HG03095 (cell line): ENCODE results near the gene PDIA3.
"Not testable (repeated sequence)": the region's sequence is repeated elsewhere in the genome, so short reads cannot be mapped to it uniquely, and the experiment has no call there.

Source experiments
- ATAC-seq: cut with Tn5 transposase; IDR thresholded peaks from one replicate; pipeline ENCODE4 v1.9.1; 2021; ENCODE audit warnings: moderate library complexity; ENCODE audit not compliant: unreplicated experiment

The PDIA3 gene

DNA sequence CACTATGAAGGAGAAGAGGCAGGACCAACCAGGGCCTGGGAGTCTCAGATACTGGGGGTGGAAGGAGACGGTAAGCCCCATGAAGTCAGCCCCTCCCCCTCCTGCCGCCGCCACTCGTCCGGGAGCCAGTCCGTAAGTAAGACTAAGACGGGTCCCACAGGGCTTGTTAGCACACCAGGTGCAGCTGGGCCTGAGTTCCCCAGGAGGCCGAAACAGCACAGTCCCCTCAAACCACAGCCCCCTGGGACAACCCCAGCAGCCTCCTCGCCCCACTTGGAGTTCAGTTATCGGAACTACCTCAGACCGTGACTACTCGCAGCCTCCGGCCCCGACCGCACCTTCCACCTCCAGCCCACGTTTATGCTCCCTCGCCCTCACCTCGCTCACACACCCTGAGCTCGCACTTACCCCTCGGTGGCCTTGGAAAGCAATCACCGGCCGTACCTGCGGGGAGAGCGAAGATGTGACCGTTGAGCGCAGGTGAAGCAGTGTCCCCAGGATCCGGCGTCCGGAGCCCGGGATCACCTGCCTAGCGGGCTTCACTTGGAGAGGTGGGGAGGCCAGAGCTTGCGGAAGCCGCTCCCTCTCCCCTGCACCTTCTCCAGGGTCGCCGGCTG lies 30.0 kb downstream of the PDIA3 start:
- peak; percentile 71 for ATAC-seq

DNA sequence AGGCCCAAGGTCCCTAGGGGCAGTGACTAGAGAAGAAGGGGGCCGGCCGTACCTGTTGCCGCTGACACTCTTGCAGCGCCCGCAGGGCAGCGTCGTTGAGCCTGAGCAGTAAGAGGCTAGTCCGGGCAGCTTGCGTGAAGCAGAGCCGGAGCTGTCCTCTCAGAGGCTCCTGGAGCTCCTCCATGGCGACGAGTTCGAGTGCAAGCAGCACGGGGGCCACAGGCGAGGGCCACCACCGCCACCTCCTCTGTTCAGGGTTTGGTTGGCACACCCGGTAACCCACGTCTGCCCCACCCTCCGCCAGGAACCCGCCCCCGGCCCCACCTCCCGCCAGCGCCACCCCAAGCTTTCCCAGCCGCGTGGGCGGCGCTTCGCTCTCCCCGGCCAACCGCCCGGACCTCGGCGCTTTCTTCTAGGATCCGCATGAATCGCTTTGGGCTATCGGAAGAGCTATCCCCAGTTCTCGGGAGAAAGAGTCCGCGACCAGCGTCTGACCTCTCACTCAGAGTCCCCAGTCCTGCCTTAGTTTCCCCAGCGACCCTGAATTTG lies 30.6 kb downstream of the PDIA3 start, which contains the start of gene ELL3:
ELL3 (minus strand) TSS at position 249 of the 549 bp plus-strand sequence; CDS start at position 184, 65 bp downstream.
- ATAC-seq, result peak; percentile 23

DNA sequence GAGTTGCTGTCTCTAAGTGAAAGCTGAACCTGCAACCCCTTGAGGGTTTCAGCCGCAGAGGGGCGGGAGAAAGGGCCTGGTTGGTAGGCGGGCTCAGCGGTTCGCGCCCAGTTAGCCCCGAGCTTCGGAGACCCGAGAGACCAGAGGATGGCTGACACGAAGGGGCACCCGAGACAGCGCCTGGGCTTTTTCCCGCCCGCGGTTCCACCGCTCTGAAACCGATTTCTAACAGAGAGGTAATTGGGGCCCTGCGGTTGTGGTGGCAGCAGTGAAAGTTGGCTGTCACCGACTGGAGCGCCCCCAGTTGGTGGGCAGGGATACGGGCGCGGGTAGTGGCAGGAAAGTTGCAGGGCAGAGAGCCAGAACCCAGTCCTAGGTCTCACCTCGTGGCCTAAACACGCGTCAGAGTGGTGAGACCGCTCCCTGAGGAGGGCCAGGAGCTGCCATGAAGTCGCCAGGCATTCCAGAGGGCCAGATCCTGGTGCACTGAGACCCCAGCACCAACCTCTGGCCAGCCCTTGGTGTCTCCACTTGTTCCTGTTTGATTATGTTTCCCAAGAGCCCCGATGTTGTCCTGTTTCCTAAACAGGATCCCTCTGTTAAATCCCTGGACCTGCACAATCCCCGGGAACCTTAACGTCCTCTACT lies 31.2 kb downstream of the PDIA3 start:
- peak; percentile 41 for ATAC-seq

DNA sequence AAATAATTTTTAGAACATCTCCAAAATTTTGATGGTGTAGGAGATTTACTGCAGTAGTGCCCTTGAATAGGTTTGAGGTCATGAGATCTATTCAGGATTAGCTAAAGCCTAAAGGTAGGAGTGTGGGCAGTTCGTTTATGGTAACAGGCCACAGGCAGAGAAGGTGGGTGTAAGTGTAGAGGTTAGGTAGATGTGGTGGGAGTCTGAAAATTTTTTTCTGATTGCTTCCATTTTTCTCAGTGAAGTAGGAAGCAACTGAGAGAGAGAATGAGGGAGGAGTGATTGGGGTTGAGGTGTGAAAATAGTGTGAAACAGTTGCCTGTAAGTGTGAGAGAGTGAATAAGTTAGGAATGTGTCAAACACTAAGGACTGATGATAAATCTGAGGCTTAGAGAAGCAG lies 32.8 kb downstream of the PDIA3 start:
- ATAC-seq, result no peak

DNA sequence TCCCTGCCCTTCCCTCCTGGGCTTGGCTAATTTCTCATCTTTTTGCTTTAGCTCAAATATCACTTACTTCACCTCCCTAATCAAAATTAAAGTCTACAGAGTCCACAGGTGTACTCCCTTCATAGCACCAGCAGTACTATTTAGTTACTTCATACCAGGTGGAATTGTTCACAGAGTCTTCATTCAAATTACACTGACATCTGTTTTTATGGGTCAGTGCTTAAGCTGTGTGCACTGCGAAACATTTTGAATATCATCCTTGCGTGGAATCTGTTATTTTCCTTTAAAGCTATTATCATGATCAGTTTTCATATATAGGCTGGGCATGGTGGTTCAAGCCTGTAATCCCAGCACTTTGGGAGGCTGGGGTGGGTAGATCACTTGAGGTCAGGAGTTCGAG lies 43.2 kb downstream of the PDIA3 start:
- ATAC-seq, result no peak

DNA sequence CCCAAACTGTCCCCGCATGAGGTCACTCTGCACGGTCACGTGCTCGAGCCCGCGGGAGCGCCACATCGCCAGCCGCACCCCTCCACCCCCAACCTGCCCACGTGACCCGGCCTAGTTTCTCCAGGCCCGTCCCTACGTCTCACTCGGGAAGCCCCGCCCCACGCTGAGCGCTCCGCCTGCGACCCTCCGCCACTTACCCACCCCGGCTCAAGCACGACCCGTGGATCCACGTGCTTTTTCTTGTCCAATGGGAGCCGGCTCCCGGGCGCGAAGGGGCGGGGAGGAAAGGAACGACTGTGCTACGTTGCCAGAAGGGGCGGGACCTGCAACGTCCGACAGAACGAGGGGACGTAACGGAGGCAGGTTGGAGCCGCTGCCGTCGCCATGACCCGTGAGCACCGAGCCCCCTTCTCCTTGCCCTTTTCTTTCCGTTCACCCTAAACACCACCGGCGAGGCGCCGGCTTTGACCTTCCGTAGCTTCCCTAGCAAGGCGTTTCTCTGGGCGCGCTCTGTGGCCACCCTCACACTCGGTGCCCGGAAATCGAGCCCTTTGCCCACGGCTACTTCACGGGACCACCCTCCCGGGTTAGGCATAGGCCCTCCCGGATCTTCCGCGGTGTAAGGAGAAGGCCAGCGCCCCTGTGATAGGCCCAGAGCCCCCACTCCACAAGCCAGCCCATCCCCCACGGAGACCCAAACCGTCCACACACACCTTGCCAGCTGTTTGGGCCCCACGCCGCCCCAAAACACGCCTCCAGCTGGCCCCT lies 45.9 kb downstream of the PDIA3 start, which contains the start of gene SERF2:
SERF2 (plus strand) TSS at position 328 of the 768 bp plus-strand sequence; CDS start at position 385, 57 bp downstream.
- ATAC-seq, result peak; percentile 71

DNA sequence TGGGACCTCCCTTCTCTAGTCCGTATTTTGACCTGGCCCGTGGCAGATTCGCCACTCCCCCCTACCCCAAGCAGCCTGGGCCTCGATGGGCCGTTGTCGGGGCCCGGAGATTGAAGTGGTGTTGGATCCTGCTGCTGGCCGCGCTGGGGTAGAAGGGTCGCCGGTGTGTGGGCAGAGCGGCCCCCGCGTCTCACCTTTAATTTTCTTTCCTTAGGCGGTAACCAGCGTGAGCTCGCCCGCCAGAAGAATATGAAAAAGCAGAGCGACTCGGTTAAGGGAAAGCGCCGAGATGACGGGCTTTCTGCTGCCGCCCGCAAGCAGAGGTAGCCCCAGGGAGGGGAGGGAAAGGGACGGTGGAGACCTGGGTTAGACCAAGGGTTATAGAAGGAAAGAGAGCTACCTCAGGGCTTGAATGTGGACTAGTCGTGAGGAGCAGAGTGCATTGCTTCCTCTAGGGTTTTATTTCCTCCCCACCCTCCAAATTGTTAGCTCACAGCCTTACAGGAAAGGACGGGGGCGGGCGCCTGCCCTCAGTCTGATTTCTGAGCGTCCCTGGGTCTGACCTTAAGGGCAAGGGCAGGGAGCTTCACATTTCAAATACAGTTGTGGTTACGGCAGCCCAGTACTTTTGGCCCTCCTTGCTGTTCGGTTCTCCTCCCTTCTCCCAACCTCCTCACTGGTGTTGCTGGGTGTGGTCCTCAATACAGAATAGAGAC lies 46.7 kb downstream of the PDIA3 start:
- ATAC-seq, result no peak

DNA sequence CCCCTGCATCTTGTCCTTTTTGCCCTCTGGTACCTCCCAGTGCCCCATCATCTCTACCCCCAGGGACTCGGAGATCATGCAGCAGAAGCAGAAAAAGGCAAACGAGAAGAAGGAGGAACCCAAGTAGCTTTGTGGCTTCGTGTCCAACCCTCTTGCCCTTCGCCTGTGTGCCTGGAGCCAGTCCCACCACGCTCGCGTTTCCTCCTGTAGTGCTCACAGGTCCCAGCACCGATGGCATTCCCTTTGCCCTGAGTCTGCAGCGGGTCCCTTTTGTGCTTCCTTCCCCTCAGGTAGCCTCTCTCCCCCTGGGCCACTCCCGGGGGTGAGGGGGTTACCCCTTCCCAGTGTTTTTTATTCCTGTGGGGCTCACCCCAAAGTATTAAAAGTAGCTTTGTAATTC lies 47.4 kb downstream of the PDIA3 start:
- ATAC-seq, result no peak

DNA sequence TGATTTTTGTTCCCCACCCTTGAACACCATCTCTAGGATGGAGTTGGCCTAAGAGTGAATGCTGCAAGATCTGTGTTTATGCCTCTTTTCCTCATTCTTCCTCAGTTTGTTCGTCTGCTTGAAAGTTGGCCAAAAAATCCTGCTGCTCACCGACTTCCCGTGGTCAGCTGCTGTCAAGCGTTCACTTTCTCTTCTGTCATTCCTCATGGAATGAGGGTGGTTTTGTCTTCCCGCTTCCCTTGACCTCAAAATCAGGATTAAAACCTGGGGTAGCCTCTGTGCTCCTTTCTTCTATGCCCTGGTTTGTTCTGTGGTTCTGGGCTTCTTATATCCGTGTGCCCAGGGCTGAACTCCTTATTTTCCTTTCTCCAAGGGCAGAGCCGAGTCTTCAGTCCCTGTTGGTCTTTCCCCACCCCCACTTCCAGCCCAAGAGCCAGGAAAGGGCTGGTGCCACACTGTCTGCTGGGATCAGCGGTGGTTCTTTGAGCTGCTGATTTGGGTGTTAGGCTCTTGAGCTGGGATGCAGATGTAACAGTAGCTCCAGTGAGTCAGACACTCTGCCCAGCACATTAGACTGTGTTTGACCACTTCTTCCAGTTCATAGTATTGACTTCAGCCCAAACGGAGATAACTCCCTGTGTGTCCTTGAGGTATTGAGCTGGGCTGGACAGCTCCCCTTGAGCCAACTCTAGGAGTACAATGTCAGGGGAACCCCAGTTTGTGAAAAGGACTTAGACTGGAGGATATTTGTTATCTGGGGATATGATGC lies 48.2 kb downstream of the PDIA3 start:
- ATAC-seq, result no peak

DNA sequence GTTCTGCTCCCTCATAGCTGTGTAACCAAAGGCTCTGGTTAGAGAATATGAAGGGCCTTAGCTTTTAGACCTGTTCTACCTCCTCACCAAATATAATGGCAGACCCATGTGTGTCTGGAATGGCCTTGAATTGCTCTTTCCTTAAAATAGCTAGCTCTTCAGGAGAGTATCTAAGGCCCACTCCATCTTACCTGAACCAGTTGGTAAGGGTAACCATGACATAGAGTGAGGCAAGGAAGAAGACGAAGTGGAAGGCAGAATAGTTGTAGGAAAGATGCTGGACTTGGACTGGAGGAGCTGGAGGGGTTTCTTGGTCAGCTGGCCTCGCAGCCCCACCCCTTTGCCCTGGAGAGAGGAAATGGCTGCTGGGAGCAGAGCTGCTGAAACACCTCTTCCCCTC lies 49.0 kb downstream of the PDIA3 start:
- ATAC-seq, result no peak

DNA sequence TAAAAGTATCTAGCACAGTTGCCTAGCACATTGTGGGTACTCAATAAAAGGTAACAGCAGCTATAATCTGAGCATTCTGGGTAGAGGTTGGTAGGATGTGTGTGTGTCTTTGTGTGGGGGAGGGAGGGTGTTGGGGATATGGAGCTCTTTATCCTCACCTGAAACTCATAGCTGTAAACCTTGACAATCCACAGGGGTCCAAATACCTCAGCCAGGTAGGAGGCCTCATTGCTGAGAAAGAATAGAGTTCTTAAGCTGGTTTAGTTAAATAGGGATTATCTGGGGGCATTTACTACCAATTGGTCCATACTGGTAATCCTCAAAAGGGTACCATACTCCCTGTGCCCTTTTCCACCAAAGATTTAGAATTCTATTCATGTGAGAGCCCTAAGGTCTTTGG lies 49.8 kb downstream of the PDIA3 start:
- ATAC-seq, result no peak

DNA sequence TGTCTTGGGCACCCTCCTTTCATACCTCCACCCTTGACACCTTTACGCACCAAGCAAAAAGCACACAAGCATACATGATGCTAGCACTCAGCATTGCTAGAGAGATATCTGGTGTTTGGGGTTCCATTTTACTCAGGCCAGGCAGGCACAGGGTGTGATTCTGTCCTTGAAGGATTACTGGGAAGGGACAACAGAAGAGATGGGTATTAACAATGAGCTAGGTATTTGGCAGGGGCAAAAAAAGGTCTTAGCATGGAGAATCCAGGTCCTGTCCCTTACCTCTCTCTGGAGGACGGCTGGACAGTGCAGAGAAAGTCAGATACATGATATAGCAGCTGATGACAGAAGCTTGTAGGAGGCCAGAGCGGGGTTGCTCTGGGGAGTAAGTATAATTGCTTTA lies 50.3 kb downstream of the PDIA3 start:
- ATAC-seq, result no peak

DNA sequence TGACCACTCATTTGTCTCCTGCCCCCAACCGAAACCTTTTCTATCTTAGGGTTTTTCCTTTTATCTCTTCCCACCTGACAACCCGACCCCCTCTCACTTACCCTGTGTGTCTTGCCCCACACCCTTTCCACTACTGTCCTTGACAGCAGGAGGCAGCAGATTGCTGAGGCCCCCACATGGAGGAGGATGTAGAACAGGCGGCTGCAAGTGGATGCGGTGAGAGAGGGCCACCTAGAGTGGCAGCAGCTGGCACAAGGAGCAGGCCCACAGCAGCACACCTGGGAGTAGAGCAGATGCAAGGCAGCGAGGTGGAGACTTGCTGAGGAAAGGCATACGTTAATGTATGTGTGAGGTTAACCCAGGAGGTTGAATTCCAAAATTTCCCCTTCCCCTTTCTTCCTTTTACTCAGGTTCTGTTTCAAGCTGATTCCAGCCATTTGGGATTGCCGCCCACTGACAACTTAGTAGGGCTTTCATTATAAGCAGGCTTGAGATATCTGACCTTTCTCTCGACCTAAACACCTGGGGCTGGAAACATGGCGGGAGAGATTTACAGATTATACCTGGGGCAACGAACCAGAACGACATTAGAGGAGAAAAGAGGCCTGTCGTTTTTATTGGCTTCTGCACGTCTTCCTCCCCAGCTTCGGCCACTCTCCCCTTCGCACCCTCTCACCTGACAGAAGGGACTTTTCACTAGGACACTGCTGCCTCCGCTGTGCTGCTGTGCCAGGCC lies 53.1 kb downstream of the PDIA3 start:
- ATAC-seq, result no peak

DNA sequence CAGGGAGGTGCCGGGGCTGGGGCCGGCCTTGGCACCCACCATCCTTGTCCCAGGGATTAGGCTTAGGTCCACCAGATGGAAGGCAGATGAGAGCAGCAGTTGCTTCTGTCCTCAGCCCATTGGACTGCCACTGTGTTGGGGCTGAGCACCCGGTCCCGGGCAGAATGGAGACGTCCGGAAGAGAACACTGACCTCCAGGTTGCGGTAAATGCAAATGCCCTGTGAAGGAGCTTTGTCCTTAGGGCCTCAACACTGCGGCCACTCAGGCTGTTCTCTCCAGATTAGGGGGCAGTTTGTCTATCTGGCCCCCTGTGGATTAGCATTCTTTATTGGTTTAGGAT lies 53.7 kb downstream of the PDIA3 start, which contains the start of gene SERINC4:
SERINC4 (minus strand) TSS at position 276 of the 341 bp plus-strand sequence; CDS start at position 42, 234 bp downstream.
- ATAC-seq, result no peak

DNA sequence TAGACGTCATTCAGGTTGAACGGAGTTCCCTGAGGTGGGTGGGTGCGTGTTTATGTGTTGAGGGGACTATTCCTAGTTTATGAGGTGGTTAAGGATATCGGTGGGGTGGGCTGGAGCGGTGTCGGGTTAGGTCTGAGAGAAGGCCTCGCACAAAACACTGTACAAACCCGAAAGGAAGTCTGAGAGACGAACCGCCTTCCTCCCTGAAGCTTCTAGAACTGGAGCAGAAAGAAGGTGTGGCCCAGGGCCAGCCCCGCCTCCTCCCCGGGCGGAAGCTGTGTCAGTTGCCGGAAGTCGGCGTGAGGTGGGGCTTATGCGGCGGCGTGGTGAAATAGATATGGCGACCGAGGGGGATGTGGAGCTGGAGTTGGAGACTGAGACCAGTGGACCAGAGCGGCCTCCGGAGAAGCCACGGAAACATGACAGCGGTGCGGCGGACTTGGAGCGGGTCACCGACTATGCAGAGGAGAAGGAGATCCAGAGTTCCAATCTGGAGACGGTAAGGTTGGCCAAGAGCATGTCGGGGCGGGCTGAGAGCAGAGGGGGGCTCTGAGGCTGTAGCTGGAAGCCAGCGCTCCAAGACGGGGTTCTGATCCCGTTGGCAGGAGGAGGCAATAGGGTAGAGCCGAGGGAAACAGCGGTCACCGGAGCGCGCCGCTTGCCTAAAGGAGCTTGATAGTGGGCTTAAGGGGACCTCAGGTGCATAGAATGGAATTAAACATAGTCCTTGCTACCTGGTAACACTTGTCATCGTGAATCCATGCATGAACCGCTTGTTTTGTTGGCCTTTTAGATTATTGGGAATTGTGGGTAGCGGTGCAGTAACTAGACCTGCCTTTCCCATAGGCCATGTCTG lies 54.3 kb downstream of the PDIA3 start, which contains the start of gene HYPK:
HYPK (plus strand) TSS at position 314 of the 856 bp plus-strand sequence; CDS start at position 338, 24 bp downstream.
- peak; percentile 74 for ATAC-seq

DNA sequence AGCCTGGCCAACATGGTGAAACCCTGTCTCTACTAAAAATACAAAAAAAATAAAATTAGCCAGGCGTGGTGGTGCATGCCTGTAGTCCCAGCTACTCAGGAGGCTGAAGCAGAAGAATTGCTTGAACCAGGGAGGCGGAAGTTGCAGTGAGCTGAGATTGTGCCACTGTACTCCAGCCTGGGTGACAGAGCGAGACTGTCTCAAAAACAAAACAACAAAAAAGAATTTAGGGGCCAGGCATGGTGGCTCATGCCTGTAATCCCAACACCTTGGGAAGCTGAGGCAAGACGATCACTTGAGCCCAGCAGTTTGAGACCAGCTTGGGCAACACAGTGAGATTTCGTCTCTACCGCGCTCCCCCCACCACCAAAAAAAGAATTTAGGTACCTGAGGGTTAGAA lies 56.4 kb downstream of the PDIA3 start:
- not testable (repeated sequence) for ATAC-seq

DNA sequence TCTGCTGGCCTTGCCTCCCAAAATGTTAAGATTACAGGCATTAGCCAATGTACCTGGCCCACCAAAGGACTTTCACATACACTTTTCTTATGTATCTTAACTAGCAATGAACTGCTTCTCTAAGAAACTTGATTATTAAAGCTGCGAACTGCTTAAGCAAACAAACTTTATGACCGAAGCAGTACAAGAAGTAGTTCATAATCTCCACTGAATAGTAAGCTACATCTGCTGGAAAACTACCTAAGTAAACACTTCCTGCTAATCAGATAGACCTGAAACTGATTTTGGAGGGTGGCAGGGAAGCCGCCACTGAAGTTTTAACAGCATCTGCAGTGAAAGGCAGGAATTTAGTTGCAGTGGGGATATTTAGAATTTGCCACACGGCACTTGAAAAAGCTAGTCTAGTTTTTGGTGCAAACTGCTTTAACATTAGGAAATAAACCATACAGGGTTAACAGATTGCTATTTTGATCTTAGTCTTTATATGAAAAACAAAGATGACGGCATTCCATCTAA lies 62.3 kb downstream of the PDIA3 start:
- ATAC-seq, result no peak
